ENCODE results near the gene RFX3. TPM values are rescaled to one million over a fixed set of nuclear protein-coding genes. Genes with fewer than 3 reads are reported as not detected.
"Not testable (repeated sequence)": the region's sequence is repeated elsewhere in the genome, so short reads cannot be mapped to it uniquely, and the experiment has no call there.

RFX3 gene
- total RNA-seq, 6 donors from 2014 or later = 7.3 to 32.0 (median 19.9) TPM

DNA sequence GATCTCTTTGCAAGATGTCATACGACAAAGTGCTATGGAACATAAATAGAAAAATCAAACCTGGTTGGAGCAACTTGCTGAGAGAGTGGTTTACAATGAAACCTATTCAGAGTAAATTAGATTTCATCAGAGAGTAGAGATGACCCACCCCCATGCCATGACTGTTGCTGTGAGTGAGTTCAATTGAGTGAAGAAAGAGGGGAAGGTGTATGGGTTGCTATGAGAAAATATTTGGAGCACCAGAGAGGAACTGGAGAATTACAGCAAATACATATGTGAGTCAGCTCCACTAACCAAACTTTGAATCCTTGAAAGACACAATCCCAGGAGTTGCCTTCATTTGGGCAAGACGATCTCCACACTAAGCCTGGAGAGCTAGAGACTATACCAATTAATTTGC lies 217.2 kb downstream of the RFX3 start:
- no peak for ATAC-seq (ENCODE audit: low FRiP score in 2 of 2)
- 93 to 95% methylated on average over 2 of the region's 2 CpGs for WGBS, 2 donors

DNA sequence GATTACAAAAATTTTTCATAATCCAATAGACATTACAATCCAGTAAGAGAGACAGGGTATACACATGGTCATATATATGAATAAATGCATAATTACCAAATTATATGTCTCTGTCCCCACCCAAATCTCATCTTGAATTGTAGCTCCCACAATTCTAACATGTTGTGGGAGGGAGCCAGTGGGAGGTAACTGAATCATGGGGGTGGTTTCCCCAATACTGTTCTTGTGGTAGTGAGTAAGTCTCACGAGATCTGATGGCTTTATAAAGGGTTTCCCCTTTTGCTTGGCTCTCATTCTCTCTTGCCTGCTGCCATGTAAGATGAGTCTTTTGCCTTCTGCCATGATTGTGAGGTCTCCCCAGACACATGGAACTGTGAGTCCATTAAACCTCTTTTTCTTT lies 221.4 kb downstream of the RFX3 start:
- not testable (repeated sequence) for DNase-seq; H3K4me3 ChIP-seq; H3K36me3 ChIP-seq; H3K27me3 ChIP-seq; H3K4me1 ChIP-seq; H3K9me3 ChIP-seq; ATAC-seq (ENCODE audit: low FRiP score in 2 of 2); H3K27ac ChIP-seq
- WGBS, 2 donors = 80 to 87% methylated on average over 1 of the region's 1 CpG

More for the DNA sequence above, 217.2 kb downstream of the RFX3 start:
- H3K4me1 ChIP-seq = no peaks in the 10 kb centered on the region
- no peaks in the 10 kb centered on the region for H3K9me3 ChIP-seq
- H3K27me3 ChIP-seq = no peaks in the 10 kb centered on the region
- no peak overlapping the region for H3K27ac ChIP-seq
- peaks cover 0 to 5% (median 0%) of the 10 kb centered on the region in 4 donors for H3K36me3 ChIP-seq
- TF ChIP-seq CTCF (IDR thresholded peaks at IDR 0.05) (no peak), POLR2A (IDR thresholded peaks at IDR 0.05) (no peak), EP300 (IDR thresholded peaks at IDR 0.05) (no peak), POLR2AphosphoS5 (IDR thresholded peaks at IDR 0.05) (no peak)
- no peak for DNase-seq
- H3K4me3 ChIP-seq = no peak overlapping the region

- TF ChIP-seq CTCF (IDR thresholded peaks at IDR 0.05) = no peak
- no peak for TF ChIP-seq POLR2AphosphoS5 (IDR thresholded peaks at IDR 0.05)
- TF ChIP-seq EP300 (IDR thresholded peaks at IDR 0.05) = no peak
- no peak for TF ChIP-seq POLR2A (IDR thresholded peaks at IDR 0.05)
- H3K27ac ChIP-seq = no peak overlapping the region
- H3K4me3 ChIP-seq = no peak overlapping the region
- DNase-seq (no peak), ATAC-seq (ENCODE audit: low FRiP score in 2 of 2) (no peak)
- H3K9me3 ChIP-seq = no peaks in the 10 kb centered on the region
- no peaks in the 10 kb centered on the region for H3K36me3 ChIP-seq
- H3K27me3 ChIP-seq = no peaks in the 10 kb centered on the region
- no peaks in the 10 kb centered on the region for H3K4me1 ChIP-seq
- 53 to 62% methylated on average over 2 of the region's 2 CpGs for WGBS, 2 donors
Observed at GRCh38 chr9:3299872-3300271, 225.9 kb downstream of the RFX3 start.

GRCh38 chr9:3296536-3296935 lies 229.3 kb downstream of the RFX3 start:
- 76 to 81% methylated on average over 4 of the region's 4 CpGs for WGBS, 2 donors
- TF ChIP-seq POLR2A (IDR thresholded peaks at IDR 0.05) (no peak), CTCF (IDR thresholded peaks at IDR 0.05) (no peak), EP300 (IDR thresholded peaks at IDR 0.05) (no peak), POLR2AphosphoS5 (IDR thresholded peaks at IDR 0.05) (no peak)

GRCh38 chr9:3292311-3292710 lies 233.5 kb downstream of the RFX3 start:
- no peak overlapping the region for H3K4me3 ChIP-seq
- H3K9me3 ChIP-seq = no peaks in the 10 kb centered on the region
- H3K27ac ChIP-seq = no peak overlapping the region
- no peak for DNase-seq
- H3K4me1 ChIP-seq = no peaks in the 10 kb centered on the region
- TF ChIP-seq EP300 (IDR thresholded peaks at IDR 0.05) (no peak), POLR2AphosphoS5 (IDR thresholded peaks at IDR 0.05) (no peak), POLR2A (IDR thresholded peaks at IDR 0.05) (no peak), CTCF (IDR thresholded peaks at IDR 0.05) (no peak)
- no peak for ATAC-seq (ENCODE audit: low FRiP score in 2 of 2)
- no peaks in the 10 kb centered on the region for H3K27me3 ChIP-seq
- H3K36me3 ChIP-seq = peaks cover 0 to 16% (median 1%) of the 10 kb centered on the region in 4 donors

More at GRCh38 chr9:3296536-3296935, 229.3 kb downstream of the RFX3 start:
- H3K36me3 ChIP-seq = peaks cover 0 to 6% (median 0%) of the 10 kb centered on the region in 4 donors
- no peaks in the 10 kb centered on the region for H3K9me3 ChIP-seq
- ATAC-seq (ENCODE audit: low FRiP score in 2 of 2) (no peak), DNase-seq (no peak)
- H3K27me3 ChIP-seq = no peaks in the 10 kb centered on the region
- H3K27ac ChIP-seq = no peak overlapping the region
- no peaks in the 10 kb centered on the region for H3K4me1 ChIP-seq
- H3K4me3 ChIP-seq = no peak overlapping the region
